CD4-positive, alpha-beta T cell treated with Interleukin-15 for 4 hours (primary cell): ENCODE results near the gene GTF3C2.

ENCODE experiments used
- DNase-seq: peaks from one replicate; pipeline ENCODE4 v3.0.0-alpha.2; 2020; ENCODE audit warnings: low spot score

Gene GTF3C2

GRCh38 chr2:27297195-27297594, 59.4 kb downstream of the GTF3C2 start:
- DNase-seq, result no peak

DNA sequence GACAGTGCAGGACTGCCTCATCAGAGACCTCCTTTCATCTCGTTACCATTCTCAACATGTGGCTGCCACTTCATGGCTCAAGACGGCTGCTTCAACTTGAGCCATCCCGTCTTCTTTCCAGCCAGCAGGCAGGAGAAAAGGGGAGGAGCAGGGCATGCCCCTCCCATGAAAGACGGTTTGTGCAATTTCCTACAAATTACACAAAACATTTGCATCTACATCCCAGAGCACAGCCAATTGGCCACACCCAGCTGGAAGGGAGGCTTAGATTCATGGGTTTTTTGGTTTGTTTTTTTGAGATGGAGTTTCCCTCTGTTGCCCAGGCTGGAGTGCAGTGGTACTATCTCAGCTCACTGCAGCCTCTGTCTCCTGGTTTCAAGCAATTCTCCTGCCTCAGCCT, 60.1 kb downstream of the GTF3C2 start:
- DNase-seq, result no peak

DNA sequence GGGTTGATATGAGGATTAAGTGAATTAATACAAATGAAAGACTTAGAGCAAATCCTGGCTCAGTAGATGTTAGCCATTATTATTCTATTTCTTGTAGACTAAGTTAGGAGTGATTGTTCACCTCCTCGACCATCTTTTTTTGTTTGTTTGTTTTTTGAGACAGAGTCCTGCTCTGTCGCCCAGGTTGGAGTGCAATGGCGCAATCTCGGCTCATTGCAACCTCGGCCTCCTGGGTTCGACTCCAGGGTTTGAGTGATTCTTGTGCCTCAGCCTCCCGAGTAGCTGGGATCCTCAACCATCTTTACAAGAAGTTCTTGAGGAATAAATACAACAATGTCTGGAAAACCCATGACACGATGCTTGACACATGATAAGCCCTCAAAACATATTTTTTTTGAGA, 61.6 kb downstream of the GTF3C2 start:
- DNase-seq, result no peak

GRCh38 chr2:27291865-27292264, 64.7 kb downstream of the GTF3C2 start:
- no peak for DNase-seq

DNA sequence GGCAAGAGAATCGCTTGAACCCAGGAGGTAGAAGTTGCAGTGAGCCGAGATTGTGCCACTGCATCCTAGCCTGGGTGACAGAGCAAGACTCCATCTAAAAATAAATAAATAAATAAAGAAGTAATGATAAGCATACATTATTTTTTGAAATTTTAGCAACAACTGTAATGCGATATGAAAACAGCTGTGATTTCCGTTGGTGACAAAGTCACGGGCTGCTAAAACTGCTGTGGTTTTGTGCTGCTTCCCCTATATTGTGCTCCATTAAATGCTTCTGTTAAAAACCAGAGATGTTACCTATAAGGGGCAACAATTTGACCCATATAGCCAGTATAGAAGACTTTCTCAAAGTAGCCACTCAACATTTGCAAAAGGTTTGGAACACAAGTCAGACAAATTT, 66.0 kb downstream of the GTF3C2 start:
- no peak for DNase-seq

GRCh38 chr2:27288610-27289009, 68.0 kb downstream of the GTF3C2 start:
- no peak for DNase-seq

- DNase-seq, result no peak
These were observed 71.1 kb downstream of the GTF3C2 start for GRCh38 chr2:27285481-27285880.

DNA sequence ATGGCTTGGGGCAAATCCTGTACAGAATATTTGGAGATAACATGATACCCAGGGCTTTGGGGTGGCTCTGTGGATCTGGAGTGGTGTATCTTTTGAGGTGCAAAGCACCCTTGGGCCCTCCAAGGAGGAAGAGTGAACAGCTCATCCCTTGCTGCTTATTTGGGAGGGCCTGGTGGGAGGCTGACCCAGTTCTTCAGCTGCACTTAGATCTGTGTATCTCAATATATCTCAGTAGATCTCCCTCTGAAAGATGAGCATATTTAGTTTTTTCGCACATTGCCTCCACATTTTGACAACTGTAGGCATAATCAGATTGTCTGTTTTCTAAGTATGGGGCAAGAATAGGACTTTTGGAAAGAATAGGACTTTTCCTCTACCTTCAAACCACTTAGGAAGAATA, 71.6 kb downstream of the GTF3C2 start:
- DNase-seq, result no peak

GRCh38 chr2:27282892-27283291, 73.7 kb downstream of the GTF3C2 start:
- no peak for DNase-seq

- DNase-seq, result no peak
These were observed 74.6 kb downstream of the GTF3C2 start, which contains the start of gene TRIM54 for GRCh38 chr2:27281855-27282559. Gene TRIM54, plus strand, starts transcription at chr2:27282429. Its CDS starts 303 bp downstream, at chr2:27282732.

- no peak for DNase-seq
These were observed 75.1 kb downstream of the GTF3C2 start for GRCh38 chr2:27281442-27281841.

- DNase-seq, result no peak
These were observed 75.7 kb downstream of the GTF3C2 start for GRCh38 chr2:27280826-27281225.

DNA sequence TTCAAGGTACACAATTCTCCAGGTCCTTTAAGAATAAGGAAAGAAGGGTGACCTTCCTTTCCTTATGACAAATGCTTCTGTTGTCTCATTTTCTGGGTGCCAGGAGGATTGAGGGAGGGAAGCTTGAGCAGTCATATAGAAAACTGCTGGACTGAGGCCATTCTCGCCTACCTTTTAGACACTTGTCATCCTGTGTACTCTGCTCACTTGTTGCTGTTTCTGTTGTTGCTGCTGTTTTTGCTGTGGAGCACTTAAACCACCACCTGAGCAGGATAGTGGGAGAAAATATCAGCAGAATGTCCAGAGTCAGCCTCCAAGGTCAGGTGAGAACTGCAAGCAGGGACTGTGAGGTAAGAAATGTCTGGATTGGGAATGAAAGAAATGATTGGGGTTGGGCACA, 78.6 kb downstream of the GTF3C2 start:
- DNase-seq, result no peak
